ENCODE measurements around the gene CELF2.
"Not testable (repeated sequence)": the region's sequence is repeated elsewhere in the genome, so short reads cannot be mapped to it uniquely, and the experiment has no call there.

CELF2 gene

DNA sequence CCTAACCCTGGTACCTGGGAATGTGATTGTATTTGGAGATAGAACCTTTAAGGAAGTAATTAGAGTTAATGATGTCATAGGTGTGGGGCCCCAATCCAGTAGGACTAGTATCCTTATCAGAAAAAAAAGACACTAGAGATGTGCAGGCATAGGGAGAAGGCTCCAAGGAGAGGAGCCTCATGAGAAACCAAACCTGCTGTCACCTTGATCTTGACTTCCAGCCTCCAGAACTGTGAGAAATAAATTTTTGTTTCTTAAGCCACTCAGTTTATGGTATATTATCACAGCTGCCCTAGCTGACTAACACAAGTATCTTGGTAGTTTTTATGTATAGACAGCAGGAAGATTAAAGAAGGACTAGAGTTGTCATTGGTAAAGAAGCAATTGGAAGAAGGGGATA is 23.9 kb upstream of the CELF2 start:
- no peak overlapping the region for H3K4me3 ChIP-seq (ENCODE audit: low read length)
- TF ChIP-seq ZNF274 (IDR thresholded peaks at IDR 0.05; ENCODE audit: low read depth, low read length), result no peak

DNA sequence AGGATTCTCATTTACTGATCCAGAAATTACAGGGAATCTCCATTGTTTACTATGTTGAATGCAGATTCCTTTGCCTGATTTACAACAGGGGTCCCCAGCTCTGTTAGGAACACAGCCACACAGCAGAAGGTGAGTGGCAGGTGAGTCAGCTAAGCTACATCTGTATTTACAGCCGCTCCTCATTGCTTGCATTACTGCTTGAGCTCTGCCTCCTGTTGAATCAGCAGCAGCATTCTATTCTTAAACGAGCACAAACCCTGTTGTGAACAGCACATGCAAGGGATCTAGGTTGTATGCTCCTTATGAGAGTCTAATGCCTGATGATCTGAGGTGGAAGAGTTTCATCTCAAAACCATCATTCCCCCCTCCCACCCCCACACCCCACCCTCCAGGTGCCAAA is 23.3 kb upstream of the CELF2 start:
- no peak for TF ChIP-seq ZNF274 (IDR thresholded peaks at IDR 0.05; ENCODE audit: low read depth, low read length)

DNA sequence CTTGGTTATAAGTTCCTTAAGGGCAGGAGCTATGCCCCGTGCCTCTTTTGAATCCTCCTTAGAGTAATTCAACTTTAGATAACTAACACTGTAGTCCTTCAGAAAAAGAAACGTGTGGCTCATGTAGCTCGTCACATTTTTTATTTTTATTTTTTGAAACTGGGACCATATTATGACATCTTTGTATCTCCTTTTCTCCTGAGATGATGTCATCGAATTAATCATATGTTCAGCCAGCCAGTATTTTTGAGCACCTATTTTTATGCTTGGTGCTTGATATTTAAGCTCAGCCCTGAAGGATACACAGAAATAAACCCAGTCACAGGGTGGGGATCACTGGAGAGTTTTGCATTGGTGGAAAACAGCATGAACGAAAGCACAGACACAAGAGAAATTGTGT is 22.6 kb upstream of the CELF2 start:
- H3K4me3 ChIP-seq (ENCODE audit: low read length), result no peak overlapping the region
- no peak for TF ChIP-seq ZNF274 (IDR thresholded peaks at IDR 0.05; ENCODE audit: low read depth, low read length)

More for the DNA sequence above, 23.3 kb upstream of the CELF2 start:
- no peak overlapping the region for H3K4me3 ChIP-seq (ENCODE audit: low read length)

DNA sequence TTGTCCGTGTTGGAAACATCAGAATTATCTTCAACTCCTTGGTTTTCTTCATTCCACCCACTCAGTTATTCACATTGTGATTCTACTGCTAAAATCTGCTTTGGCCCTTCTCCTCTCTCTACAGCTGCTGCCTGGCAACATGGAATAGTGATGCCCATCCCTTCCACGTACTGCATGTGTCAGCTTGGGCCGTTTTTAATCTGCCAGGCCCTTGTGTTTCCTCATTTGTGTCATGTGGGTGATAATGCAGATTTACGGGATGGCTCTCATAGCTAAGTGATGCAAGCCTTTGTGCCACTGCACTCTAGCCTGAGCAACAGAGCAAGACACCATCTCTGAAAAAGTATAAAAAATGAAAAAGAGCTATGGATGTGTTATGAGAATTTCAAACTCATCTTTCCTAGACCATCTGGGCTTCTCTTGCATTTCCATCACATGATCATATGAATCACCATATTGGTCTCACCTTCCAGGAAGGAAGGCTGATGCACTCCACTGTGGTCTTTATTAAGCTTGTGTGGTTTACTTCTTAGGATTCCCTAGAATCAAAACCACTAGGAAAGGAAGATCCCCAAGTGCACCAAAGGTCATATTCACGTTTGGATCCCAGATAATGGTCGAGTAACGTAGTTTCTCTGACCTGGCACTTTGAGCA is 20.6 kb upstream of the CELF2 start:
- no peak for TF ChIP-seq ZNF274 (IDR thresholded peaks at IDR 0.05; ENCODE audit: low read depth, low read length)
- no peak overlapping the region for H3K4me3 ChIP-seq (ENCODE audit: low read length)

DNA sequence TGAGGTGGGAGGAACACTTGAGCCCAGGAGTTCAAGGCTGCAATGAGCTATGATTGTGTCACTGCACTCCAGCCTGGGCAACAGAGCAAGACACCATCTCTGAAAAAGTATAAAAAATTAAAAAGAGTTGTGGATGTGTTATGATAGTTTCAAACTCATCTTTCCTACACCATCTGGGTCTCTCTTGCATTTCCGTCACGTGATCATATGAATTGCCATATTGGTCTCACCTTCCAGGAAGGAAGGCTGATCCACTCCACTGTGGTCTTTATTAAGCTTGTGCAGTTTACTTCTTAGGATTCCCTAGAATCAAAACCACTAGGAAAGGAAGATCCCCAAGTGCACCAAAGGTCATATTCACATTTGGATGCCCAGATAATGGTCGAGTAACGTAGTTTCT is 18.2 kb upstream of the CELF2 start:
- not testable (repeated sequence) for H3K4me3 ChIP-seq (ENCODE audit: low read length)

DNA sequence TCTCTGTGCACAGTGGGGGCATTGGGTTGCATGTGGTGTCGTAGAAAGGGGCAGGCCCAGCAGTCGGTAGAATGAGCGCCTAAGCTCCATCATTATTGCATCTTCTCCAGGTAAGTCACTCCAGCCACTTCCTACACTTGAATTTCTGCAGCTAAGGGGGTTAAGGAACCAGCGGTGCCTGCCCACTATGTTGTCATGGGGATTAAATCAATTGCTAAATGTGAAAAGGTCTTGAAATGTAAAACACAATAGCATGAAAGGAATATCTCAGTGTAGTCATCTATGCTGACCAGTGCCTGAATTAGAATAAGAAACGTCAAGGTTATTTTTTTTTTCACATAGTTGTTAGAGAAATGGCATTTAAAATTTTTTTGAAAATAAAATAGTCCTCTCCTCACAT is 15.2 kb upstream of the CELF2 start:
- no peak for TF ChIP-seq ZNF274 (IDR thresholded peaks at IDR 0.05; ENCODE audit: low read depth, low read length)
- H3K4me3 ChIP-seq (ENCODE audit: low read length), result no peak overlapping the region

DNA sequence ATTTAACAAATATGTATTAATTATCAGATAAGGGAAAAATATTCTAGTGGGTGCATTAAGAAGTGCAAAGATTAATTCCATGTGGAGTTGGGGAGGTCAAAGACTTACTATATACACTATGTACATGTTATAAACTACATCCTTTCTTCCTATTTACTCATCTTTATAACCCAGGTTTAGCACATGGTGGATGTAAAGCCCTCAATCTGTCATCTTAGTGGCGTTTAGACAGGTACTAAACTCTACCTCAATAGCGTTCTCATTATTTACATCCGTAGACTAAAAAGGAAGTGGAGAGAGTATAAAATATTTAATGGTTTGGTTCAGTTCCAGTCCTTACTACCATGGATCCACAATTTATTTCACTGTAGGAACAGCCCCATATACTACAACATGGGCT is 14.8 kb upstream of the CELF2 start:
- H3K4me3 ChIP-seq (ENCODE audit: low read length), result no peak overlapping the region
- TF ChIP-seq ZNF274 (IDR thresholded peaks at IDR 0.05; ENCODE audit: low read depth, low read length), result no peak

DNA sequence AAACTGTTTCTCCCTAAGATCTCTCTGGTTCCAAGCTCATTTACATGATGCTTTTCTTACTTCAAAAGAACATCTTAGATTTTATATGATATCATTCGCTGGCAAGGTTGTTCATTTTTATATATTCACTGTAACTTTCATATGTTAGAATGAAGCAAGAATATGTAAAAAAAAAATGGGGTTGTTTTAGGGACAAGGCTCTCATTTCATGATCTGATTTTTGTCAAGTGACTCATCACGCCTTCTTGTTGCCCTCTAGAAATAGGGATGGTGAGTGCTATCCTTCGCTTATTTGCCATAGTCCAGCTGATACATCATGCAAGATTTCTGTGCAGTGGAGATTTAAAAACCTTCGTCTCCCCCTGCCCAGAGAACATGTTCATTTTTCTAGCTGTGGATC is 14.0 kb upstream of the CELF2 start:
- TF ChIP-seq ZNF274 (IDR thresholded peaks at IDR 0.05; ENCODE audit: low read depth, low read length), result no peak
- no peak overlapping the region for H3K4me3 ChIP-seq (ENCODE audit: low read length)

DNA sequence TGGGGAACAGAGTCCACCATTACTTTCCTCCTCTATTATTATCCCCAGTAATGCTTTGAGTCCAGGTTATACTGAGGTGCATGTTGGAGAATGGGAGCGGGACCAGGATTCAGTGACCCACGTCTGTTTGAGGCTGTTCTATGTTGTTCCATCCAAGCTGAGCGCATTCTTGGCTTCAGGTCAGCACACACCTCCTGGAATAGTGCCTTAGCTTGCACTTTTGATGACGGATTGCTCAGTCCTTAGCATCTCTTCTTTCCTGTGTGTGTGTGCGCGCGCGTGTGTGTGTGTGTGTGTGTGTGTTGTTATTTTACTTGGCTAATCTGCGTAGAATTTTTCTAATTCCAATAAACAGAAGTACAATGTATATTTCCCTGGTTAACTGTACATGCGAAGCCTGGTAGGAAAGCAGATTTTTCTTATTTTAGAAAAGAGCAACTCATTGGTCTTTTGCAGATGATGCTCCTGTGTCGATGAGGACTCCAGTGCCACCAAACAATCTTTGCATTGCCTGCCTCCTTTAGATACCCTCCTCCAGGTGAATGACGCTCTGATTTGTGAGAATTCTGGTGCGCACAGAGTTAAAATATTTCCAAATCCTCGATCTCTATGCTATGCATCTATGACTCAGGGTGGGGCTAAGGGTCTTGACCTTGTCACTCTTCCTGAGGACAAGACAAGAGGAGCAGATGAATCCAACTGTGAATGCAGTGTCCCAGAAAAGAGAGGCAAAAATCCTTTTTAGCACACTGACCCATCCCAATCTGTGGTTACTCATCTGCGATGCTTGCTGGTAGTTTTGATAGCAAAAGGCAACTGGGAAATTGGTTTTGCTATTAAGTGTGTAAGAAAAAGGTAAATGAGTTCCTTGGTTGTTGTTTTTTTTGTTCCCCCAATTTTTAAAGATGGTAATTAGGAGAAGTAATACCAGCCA is 13.3 kb upstream of the CELF2 start:
- no peak for TF ChIP-seq ZNF274 (IDR thresholded peaks at IDR 0.05; ENCODE audit: low read depth, low read length)
- no peak overlapping the region for H3K4me3 ChIP-seq (ENCODE audit: low read length)

DNA sequence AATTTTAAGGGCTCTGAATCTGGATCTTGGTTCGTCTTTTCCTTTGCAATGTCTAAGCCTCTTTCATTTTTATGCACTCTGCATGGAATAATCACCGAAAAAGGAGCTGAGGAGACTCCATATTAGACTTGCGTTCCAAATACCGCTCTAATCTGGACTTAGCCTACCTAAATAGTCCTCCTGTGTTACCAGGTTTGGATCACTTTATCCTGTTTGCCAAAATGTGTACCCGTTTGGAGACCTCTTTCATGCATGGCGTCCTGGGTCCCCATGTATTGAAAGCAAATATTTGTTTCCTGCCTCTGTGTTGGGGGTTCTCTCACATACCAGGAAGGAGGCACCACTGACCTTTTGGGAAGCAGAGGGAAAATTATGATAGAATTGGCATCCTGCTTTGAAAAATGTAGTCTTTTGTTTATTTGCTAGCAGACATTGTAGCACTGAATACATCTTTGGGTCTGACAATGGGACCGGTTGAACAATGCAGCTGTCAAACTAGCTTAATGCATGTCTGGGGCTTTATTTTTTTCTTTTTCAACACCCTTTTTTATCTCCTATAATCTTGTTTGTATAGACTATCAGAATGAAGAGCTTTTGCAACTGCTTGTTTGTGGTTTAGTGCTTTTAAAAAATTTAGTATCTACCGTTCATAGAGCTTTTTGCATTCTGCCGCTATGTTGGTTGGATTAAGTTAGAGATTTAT is 11.8 kb upstream of the CELF2 start:
- no peak for TF ChIP-seq ZNF274 (IDR thresholded peaks at IDR 0.05; ENCODE audit: low read depth, low read length)
- no peak overlapping the region for H3K4me3 ChIP-seq (ENCODE audit: low read length)

DNA sequence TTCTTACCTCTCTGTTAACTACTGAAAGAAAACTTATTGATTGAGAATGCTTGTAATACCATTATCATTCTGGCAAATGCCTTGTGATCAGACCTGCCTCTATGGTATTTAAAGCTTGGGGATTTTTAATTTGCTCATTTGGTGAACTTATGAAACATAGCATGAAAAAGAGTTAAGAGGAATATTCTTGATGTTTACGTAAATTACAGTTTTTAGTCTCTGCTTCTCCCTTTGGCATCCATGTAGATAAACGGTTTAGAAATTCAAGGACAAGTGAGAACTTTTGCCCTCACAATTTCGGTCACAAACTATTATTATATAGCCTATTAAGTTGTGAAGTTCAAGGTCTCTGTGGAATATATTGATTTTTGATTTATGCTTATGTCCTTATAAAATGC is 11.2 kb upstream of the CELF2 start:
- TF ChIP-seq ZNF274 (IDR thresholded peaks at IDR 0.05; ENCODE audit: low read depth, low read length), result no peak

DNA sequence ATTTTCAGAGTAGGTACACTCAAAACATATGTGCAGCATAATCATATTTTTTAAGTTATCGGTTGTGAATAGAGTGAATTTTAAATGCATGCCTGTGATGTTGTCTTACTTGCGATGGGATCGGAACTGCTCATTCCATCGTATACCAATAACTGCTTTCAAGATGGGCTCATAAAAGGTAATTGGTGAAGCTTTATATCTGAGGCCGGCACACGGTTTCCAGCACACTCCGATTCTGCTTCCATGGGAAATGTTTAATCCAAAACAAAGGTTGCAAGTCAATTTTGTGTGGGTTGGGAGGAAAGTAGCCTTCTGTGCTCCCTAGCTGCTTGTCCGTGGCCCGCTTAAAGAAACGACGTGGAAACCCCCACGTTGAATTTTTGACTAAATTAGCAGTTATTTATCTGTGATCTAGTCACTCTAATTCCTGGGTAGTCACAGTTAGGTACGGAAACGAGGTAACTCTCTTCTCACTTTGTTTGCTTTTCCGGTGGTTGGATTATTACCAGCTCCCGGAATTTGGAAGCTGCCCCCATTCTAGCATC is 10.1 kb upstream of the CELF2 start:
- no peak overlapping the region for H3K4me3 ChIP-seq (ENCODE audit: low read length)
- TF ChIP-seq ZNF274 (IDR thresholded peaks at IDR 0.05; ENCODE audit: low read depth, low read length), result no peak

More for the DNA sequence above, 11.2 kb upstream of the CELF2 start:
- H3K4me3 ChIP-seq (ENCODE audit: low read length), result no peak overlapping the region

DNA sequence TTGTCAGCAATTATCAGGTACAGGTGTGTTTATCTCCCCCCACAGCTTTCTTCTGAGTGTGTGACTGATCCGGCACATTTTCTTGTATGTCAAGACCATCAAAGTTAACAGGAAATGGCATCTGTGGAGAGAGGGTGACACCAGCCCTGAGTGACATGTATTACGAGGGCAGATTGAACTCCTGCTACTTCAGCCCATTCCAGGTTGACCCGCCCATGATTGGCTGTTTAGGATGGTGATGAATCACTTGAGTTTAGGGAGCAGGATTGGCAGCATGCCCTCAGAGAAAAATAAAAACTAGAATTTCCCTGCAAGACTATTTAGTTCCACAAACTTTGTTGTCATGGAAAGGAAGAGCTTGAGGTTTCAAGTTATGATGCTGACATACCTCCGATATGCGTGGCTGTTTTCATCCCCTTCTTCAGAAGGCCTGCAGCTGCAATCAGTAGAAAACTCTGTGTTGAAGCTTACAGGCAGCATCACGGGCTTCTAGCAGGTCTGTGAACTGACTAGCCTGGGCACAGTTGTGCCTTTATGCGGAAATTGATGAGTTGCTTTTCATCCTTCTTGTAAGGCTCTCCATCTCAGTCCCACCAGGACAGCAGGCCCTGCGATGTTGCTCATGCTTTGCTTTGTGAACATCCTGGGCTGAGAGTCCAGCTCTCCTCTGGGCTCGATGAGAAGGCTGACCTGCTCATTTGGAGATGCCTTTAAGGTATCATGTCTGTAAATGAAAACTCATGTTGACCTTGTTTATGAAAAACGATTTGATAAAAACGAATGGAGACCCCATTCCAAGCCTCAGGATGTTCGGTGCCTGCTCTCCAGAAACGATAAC is 8.0 kb upstream of the CELF2 start:
- H3K4me3 ChIP-seq (ENCODE audit: low read length), result no peak overlapping the region
- TF ChIP-seq ZNF274 (IDR thresholded peaks at IDR 0.05; ENCODE audit: low read depth, low read length), result no peak

DNA sequence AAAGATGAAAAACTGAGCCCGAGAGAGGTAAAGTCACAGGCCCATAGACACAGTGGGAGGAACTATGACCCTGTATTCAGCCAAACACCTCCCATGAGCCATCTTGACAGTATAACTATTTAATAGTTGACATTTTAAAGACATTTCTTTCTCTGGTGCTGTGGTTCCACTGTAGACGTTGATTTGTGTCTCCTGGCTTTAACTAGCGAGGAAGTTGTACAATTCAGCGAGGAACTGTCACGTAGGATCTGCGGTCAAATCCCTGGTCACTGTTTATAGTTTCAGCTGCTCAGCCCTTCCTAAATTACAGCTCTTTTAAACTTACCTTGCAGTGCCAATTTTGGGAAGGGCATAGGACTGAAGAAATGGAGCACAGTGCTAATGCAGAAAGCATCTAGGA is 7.1 kb upstream of the CELF2 start:
- no peak overlapping the region for H3K4me3 ChIP-seq (ENCODE audit: low read length)
- TF ChIP-seq ZNF274 (IDR thresholded peaks at IDR 0.05; ENCODE audit: low read depth, low read length), result no peak

Measured in GM08714 (cell line).